Measurements from ENCODE around the gene BPIFA2.

The BPIFA2 gene

DNA sequence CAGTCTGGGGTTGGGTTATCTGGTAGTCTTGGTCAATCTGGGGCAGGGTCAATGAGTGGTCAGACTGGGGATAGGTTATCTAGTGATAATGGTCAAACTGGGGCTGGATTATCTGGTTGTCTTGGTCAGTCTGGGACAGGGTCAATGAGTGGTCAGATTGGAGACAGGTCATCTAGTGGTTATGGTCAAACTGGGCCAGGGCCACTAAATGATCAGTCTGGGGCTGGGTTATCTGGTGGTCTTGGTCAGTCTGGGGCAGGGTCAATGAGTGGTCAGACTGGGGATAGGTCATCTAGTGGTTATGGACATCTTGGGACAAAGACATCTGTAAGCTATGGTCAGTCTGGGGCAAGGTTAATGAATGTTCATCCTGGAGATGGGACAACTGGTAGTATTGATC lies 28.5 kb upstream of the BPIFA2 start:
- H3K4me3 ChIP-seq (ENCODE audit: low read length) = no peak overlapping the region
- no peak for DNase-seq (ENCODE audit: low read depth)
- TF ChIP-seq, protein P1, sequence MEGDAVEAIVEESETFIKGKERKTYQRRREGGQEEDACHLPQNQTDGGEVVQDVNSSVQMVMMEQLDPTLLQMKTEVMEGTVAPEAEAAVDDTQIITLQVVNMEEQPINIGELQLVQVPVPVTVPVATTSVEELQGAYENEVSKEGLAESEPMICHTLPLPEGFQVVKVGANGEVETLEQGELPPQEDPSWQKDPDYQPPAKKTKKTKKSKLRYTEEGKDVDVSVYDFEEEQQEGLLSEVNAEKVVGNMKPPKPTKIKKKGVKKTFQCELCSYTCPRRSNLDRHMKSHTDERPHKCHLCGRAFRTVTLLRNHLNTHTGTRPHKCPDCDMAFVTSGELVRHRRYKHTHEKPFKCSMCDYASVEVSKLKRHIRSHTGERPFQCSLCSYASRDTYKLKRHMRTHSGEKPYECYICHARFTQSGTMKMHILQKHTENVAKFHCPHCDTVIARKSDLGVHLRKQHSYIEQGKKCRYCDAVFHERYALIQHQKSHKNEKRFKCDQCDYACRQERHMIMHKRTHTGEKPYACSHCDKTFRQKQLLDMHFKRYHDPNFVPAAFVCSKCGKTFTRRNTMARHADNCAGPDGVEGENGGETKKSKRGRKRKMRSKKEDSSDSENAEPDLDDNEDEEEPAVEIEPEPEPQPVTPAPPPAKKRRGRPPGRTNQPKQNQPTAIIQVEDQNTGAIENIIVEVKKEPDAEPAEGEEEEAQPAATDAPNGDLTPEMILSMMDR (conservative IDR thresholded peaks at IDR 0.05; ENCODE audit: low read length) = no peak

DNA sequence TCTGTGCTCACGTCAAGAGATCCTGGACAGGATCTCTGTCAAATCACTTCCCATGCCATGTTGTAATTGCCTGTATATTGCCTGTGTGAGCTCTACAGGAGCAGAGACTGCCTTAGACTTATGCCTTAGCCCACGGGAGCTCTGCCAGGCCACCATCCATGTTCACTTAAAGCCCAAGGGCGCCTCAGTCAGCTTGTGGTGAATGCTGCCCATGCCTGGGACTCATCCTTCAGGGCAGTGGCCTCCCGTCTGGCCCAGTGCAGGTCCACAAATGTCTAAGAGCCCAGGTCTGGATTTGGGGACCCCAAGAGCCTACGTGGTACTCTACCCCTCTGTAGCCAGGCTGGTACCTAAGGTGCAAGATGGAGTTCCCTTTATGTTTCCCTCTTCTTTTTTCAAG lies 22.4 kb upstream of the BPIFA2 start:
- DNase-seq (ENCODE audit: low read depth) = no peak
- no peak overlapping the region for H3K4me3 ChIP-seq (ENCODE audit: low read length)
- TF ChIP-seq, protein P1 (conservative IDR thresholded peaks at IDR 0.05; ENCODE audit: low read length) = no peak

GRCh38 chr20:33147299-33147698 lies 20.7 kb upstream of the BPIFA2 start:
- no peak overlapping the region for H3K4me3 ChIP-seq (ENCODE audit: low read length)
- TF ChIP-seq, protein P1 (conservative IDR thresholded peaks at IDR 0.05; ENCODE audit: low read length) = no peak
- no peak for DNase-seq (ENCODE audit: low read depth)

DNA sequence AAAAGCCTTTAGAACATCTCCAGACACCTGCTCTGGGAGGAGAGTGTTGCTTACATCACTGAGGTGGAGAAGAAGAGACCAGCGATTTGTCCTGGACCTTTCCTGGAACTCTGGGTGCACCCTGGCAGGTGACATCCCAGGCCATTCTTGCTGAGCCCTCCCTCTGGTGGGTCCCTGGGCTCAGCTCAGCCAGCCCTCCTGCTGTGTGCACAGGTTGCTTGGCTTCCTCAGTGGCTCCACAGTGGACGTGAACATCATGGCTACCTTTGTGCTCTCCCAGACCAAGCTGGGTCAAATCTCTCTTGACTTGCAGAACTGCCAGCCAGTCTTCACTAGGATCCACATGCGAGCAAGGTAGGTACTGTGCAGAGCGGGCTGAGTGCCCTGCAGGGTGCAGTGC lies 19.9 kb upstream of the BPIFA2 start:
- TF ChIP-seq, protein P1 (conservative IDR thresholded peaks at IDR 0.05; ENCODE audit: low read length) = no peak
- no peak overlapping the region for H3K4me3 ChIP-seq (ENCODE audit: low read length)
- DNase-seq (ENCODE audit: low read depth) = no peak

GRCh38 chr20:33154252-33154651 lies 13.7 kb upstream of the BPIFA2 start:
- H3K4me3 ChIP-seq (ENCODE audit: low read length) = no peak overlapping the region
- TF ChIP-seq, protein P1 (conservative IDR thresholded peaks at IDR 0.05; ENCODE audit: low read length) = no peak
- DNase-seq (ENCODE audit: low read depth) = no peak

DNA sequence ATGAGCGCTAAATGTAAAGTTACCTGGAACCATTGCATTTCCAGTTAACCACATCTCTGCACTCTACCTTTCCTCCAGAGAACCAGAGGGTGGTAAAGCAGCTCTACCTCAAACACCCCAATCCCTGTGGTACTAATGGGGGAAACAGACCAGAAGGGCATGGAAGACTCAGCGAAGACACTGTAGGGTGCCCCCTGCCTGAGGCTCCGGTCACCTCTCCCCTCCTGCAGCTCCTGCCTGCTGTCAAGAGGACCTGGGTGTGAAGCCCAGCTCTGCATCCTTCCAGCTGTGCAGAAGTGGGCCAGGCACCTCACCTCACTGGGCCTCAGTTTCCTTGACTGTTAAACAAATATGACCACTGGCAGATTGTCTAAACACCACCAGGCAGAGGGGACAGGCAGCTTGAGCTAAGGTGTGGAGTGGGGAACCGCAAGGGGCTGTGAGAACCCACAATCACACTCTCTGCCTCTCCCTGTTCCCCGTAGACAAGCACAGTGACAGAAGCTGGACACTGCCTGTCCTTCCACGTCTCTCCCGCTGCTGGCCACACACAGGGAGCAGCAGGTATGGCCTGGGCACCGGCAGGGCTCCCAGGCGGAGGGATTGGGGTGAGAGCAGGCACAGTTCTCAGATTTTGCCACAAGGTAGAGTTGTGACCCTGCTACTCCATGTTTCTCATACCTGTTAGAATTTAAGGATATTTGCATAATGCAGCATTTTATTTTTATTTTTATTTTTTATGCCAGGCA lies 9.1 kb upstream of the BPIFA2 start:
- no peak overlapping the region for H3K4me3 ChIP-seq (ENCODE audit: low read length)
- DNase-seq (ENCODE audit: low read depth) = no peak
- TF ChIP-seq, protein P1 (conservative IDR thresholded peaks at IDR 0.05; ENCODE audit: low read length) = no peak

GRCh38 chr20:33159713-33160112 lies 8.2 kb upstream of the BPIFA2 start:
- TF ChIP-seq, protein P1 (conservative IDR thresholded peaks at IDR 0.05; ENCODE audit: low read length) = no peak
- H3K4me3 ChIP-seq (ENCODE audit: low read length) = no peak overlapping the region
- no peak for DNase-seq (ENCODE audit: low read depth)

Measured in AG10803 (cell line).